Left colon (tissue), 2 donors: ENCODE data around the gene GLB1L3. TPM values are rescaled to one million over a fixed set of nuclear protein-coding genes. Genes with fewer than 3 reads are reported as not detected.
A peak's percentile ranks its signal among the peaks of the same experiment; 100 is the strongest.

ENCODE experiments used
- ATAC-seq: fragments of 200-7000 bp; cut with Tn5 transposase; one replicate; pipeline ENCODE4 v1.9.1; 2020; ENCODE audit warnings: mild to moderate bottlenecking, moderate library complexity
- DNase-seq, 2 donors: peaks; one replicate each; pipeline ENCODE4 v3.0.0-alpha.2; 2020
- intact Hi-C, 2 donors: fragments of 100-400 bp; cut with DNase I in 1 of 2; cut with micrococcal nuclease in 1 of 2; formaldehyde crosslinking; loops; one replicate each; pipeline versions ENCODE4 v1.11.2 to v1.14.0; 2022; cut with DNase I, micrococcal nuclease
- total RNA-seq, 2 donors: library from RNA; stranded (reverse); fragmentation: NEBNext Ultra II Directional; extraction: Animal tissue kit (Norgen Biotek cat#: 25700); gene quantifications; one replicate each; pipeline ENCODE4 v1.2.1, GENCODE V29; 2021
- donor health status: DM: no; HTN: no; CAD: no.
- donor health status: DM: yes; HTN: yes; CAD: no.

GLB1L3 gene
- total RNA-seq, 2 donors from 2014 or later: not detected

- no peak for ATAC-seq
- intact Hi-C loops: no loop called here
- DNase-seq: no peak
Measured at GRCh38 chr11:134352111-134352510, 75.9 kb downstream of the GLB1L3 start.

GRCh38 chr11:134355136-134355535 is 79.0 kb downstream of the GLB1L3 start:
- intact Hi-C loops: no loop called here

GRCh38 chr11:134355656-134356055 is 79.5 kb downstream of the GLB1L3 start:
- ATAC-seq (no peak), DNase-seq (peak in 1 of 2 donors; percentile 22)
- intact Hi-C loops: no loop called here

More at GRCh38 chr11:134355136-134355535, 79.0 kb downstream of the GLB1L3 start:
- ATAC-seq: no peak
- no peak for DNase-seq

- intact Hi-C loops: no loop called here
- peak in 1 of 2 donors; percentile 19 for DNase-seq
- peak; percentile 64 for ATAC-seq
Measured at GRCh38 chr11:134356656-134357544, 80.7 kb downstream of the GLB1L3 start.

- intact Hi-C loops: no loop called here
- DNase-seq (peak in 1 of 2 donors; percentile 19), ATAC-seq (no peak)
Measured at GRCh38 chr11:134357545-134357839, 81.3 kb downstream of the GLB1L3 start.

GRCh38 chr11:134358165-134358855 is 82.1 kb downstream of the GLB1L3 start:
- intact Hi-C loops: no loop called here
- DNase-seq: peak in 1 of 2 donors; percentile 19
- no peak for ATAC-seq

GRCh38 chr11:134358856-134359490 is 82.8 kb downstream of the GLB1L3 start:
- intact Hi-C loops: no loop called here
- DNase-seq (peak in 1 of 2 donors; percentile 14), ATAC-seq (no peak)

- intact Hi-C loops: no loop called here
- DNase-seq (no peak), ATAC-seq (no peak)
Measured at GRCh38 chr11:134359646-134360045, 83.5 kb downstream of the GLB1L3 start.

GRCh38 chr11:134360050-134360835 is 84.1 kb downstream of the GLB1L3 start:
- DNase-seq (peak; percentile 69 to 81), ATAC-seq (peak; percentile 96)
- intact Hi-C loops: no loop called here

GRCh38 chr11:134361661-134362060 is 85.5 kb downstream of the GLB1L3 start:
- ATAC-seq (no peak), DNase-seq (no peak)
- intact Hi-C loops: no loop called here

GRCh38 chr11:134362192-134362901 is 86.2 kb downstream of the GLB1L3 start:
- ATAC-seq: no peak
- DNase-seq: no peak
- intact Hi-C loops: no loop called here

- DNase-seq (no peak), ATAC-seq (no peak)
- intact Hi-C loops: no loop called here
Measured at GRCh38 chr11:134363161-134363560, 87.0 kb downstream of the GLB1L3 start.

GRCh38 chr11:134363592-134363991 is 87.4 kb downstream of the GLB1L3 start:
- ATAC-seq (no peak), DNase-seq (no peak)
- intact Hi-C loops: no loop called here

GRCh38 chr11:134364261-134364660 is 88.1 kb downstream of the GLB1L3 start:
- intact Hi-C loops: no loop called here
- ATAC-seq (no peak), DNase-seq (no peak)

- intact Hi-C loops: no loop called here
- DNase-seq (no peak), ATAC-seq (no peak)
Measured at GRCh38 chr11:134365011-134365925, 89.1 kb downstream of the GLB1L3 start.

GRCh38 chr11:134366254-134366653 is 90.1 kb downstream of the GLB1L3 start:
- intact Hi-C loops: no loop called here
- DNase-seq (no peak), ATAC-seq (no peak)

GRCh38 chr11:134367781-134368180 is 91.6 kb downstream of the GLB1L3 start:
- intact Hi-C loops: no loop called here
- DNase-seq (no peak), ATAC-seq (no peak)
